Measurements from ENCODE around the gene ACSF3.

The ACSF3 gene

GRCh38 chr16:89131783-89132182 is 38.1 kb downstream of the ACSF3 start:
- no peak for DNase-seq (ENCODE audit: low read depth)

- no peak for DNase-seq (ENCODE audit: low read depth)
These were observed 38.7 kb downstream of the ACSF3 start for GRCh38 chr16:89132194-89133005.

GRCh38 chr16:89133457-89134127 is 39.9 kb downstream of the ACSF3 start:
- no peak for DNase-seq (ENCODE audit: low read depth)

DNA sequence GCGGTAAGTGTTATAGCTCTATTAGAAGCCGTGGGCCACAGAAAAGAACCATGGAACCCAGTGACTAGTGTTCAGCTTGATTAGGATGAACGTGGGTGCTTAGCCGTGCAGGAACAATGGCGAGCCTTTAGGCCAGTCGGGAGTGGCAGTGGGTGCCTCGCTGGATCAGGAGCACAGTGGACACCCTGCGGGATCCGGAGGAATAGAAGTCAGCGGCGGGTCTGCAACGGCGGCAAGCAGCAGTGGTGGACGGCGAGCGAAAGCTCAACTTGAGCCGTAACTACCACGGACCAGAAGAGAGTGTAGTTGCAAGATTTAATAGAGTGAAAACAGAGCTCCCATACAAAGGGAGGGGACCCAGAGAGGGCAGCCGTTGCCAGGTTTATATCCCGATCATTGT is 40.6 kb downstream of the ACSF3 start:
- DNase-seq (ENCODE audit: low read depth), result no peak

DNA sequence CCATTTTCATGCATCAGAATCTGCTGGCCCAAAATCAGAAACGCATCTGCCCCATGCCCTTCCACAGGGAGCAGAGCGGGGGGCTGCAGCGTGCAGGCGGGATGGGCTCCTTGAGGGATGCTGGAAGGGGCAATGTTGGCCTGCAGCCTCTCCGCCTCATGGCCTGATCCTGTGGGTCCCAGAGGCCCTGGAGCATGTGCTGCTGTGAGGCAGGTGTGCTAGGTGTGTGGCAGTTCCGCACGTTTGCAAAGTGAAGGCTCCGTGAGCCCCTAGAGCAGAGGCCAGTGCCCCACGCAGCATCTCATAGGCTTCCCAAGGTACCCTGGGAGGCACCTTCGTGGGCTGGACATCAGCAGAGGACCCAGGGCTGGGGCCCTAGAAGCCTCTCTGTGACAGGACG is 41.5 kb downstream of the ACSF3 start:
- DNase-seq (ENCODE audit: low read depth), result no peak

DNA sequence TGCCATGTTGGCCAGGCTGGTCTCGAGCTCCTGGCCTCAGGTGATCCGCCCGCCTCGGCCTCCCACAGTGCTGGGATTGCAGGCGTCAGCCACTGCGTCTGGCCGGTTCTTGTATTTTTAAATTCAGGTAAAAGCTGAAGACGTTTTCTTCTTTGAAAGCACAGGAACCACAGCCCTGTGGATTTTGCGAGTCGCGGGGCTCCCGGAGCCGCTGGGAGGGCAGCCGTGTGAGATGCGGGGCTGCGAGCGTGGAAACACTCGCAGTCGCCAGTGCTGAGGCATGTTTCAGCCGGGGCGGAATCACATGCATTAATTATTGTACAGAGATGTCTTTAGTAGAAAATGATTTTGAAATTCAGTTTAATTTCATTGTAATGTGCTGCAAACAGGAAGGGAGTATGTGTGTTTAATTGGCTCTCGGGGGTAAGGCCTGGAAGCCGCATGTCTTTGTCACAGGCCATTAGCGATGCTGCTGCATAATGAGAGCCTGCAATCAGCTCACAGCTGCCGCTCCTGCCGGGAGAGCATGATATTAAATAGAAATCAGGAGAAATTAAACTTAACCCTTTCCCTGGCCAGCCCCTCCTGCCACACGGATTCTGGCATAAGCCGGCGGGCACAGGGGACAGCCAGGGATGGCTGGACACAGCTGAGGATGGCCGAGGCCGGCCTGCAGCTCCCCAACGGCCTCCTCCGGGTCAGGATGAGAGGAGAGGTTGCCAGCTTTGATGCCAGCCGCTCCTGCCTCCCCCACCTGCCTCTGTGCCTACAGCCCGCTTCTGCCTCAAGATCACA is 42.5 kb downstream of the ACSF3 start:
- no peak for DNase-seq (ENCODE audit: low read depth)

DNA sequence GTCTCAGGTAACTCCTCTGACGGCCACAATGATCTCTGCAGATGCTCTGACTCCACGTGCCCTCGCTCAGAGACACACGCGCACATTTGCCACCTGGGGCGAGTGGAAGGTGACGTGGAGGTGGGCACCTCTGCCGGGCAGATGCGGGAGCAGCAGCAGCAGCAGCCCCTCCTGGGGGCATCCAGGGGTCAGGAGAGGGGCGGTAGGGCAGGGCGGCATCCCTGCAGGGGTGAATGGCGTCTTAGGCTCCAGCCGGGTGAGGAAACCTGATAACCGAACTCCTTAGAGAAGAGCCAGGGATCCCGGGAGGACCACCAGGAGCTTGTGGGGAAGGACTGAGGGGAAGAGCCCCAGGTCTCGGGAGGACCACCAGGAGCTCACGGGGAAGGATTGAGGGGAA is 43.3 kb downstream of the ACSF3 start:
- no peak for DNase-seq (ENCODE audit: low read depth)

DNA sequence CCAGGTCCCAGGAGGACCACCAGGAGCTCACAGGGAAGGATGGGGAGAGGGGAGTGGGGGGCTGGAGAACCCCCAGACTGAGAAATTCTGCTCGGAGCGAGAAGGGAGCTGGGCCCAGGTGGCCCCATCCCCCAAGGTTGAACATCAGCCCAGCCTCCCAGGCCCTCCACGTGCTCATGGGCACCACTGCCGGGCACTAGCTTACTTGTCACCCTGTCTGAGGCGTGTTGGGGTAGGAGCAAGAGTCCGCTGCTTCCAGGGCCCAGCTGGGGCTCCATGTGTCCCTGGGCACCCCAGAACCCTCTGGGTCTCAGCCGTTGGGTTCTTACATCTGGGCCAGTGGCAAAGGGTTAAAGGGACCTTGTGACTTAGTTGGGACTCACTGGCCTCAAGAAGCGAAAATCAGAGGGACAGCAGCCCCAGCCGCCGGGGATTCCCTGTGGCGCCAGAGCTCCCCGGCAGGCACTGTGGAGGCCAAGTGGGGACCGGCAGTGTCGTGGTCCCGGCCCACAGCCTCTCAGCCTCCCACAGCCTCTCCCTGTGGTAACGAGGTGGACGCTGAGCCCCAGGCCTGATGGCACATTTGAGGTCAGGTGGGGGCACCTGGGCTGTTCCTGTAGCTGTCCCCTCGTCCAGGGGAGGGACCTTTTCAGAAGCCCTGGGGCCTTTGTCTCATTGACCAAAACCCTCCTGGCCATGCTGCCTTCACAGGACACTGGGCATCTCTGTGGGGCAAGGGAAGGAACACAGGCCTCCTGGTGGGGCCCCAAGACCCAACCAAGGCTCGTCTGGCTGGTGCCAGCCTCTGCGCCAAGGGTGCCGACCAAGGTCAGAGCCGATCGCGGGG is 44.2 kb downstream of the ACSF3 start:
- DNase-seq (ENCODE audit: low read depth), result no peak

DNA sequence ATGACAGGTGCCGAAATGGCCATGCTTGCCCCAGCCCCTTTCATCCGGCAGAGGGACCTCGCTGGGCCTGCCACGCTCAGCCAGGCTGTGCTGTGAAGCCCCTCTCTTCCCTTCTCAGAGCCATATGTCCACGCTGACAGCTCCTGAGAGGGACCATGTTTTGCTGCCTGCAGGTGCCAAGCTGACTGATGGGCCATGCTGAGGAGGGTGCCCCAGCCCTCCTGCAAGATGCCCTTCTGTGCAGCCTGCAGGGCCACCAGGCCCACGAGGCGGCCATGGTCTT is 44.8 kb downstream of the ACSF3 start:
- no peak for DNase-seq (ENCODE audit: low read depth)

DNA sequence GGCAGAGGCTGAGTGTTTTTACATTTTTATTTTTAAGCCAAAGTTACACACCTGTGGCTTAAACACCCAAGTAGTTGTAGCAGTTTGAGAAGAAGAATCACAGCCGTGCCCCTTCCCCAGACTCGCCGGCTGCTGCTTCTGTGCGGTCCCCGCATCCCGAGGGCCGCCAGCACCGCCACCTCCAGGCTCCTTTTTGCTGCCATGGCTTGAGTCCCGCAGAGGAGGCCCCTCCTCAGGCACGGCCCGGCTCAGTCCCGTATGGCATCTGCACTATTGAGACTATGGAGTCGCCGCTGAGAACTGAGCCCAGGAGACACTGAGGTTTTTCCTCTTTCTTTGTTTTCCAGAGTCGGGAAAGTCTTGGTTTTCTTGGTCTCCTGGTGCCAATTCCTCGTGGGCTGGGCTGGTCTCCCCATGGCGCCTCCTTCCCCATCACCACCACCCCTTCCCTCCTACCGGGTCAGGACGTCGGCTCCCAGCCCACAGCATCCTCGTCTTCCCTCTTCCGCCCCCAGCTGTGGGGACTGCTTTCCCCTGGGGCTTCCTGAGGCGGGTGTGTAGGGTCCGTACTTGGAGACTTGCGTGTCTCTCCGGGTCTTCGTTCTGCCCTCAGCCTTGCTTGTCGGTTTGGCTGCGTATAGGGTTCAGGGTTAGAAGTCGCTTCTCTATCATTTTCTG is 45.3 kb downstream of the ACSF3 start:
- no peak for DNase-seq (ENCODE audit: low read depth)

- DNase-seq (ENCODE audit: low read depth), result no peak
These were observed 46.3 kb downstream of the ACSF3 start for GRCh38 chr16:89139907-89140361.

DNA sequence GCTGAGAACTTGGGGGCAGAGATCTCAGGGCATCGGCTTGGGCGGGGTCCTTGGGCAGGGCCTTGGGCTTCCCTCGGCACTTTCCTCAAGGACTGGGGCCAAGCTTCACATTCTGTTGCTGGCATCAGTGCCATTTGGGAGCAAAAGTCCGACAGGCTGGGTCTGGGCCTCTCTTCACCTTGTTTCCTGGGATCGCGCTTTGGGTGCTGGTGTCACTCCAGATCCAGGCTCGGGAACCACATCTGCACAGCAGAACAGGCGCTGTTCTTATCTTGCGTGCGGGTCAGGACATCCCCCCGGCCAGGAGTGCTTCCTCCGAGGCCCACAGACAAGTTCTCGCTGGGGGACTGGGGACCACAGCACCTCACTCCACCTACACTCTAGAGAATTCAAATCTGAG is 46.7 kb downstream of the ACSF3 start:
- no peak for DNase-seq (ENCODE audit: low read depth)

- DNase-seq (ENCODE audit: low read depth), result no peak
These were observed 47.6 kb downstream of the ACSF3 start for GRCh38 chr16:89140981-89141883.

DNA sequence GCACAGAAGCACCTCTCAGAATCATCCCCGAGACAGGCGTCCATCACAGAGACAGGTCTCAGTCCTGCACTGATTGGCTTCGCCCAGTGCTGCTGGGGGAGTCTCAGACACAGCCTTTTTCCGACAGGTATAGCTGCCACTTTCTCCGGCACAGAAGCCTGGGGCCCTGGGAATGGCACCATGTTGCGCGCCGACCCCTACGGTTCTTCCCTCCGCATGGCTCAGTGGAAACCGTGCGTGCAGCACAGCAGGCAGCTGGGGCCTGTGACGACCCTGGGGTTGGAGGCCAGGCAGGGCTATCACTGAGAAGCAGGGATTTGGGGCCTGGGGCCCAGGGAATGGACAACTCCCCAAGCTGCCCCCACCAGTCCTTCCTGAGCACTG is 48.2 kb downstream of the ACSF3 start:
- DNase-seq (ENCODE audit: low read depth), result no peak

- no peak for DNase-seq (ENCODE audit: low read depth)
These were observed 49.0 kb downstream of the ACSF3 start for GRCh38 chr16:89142474-89143195.

DNA sequence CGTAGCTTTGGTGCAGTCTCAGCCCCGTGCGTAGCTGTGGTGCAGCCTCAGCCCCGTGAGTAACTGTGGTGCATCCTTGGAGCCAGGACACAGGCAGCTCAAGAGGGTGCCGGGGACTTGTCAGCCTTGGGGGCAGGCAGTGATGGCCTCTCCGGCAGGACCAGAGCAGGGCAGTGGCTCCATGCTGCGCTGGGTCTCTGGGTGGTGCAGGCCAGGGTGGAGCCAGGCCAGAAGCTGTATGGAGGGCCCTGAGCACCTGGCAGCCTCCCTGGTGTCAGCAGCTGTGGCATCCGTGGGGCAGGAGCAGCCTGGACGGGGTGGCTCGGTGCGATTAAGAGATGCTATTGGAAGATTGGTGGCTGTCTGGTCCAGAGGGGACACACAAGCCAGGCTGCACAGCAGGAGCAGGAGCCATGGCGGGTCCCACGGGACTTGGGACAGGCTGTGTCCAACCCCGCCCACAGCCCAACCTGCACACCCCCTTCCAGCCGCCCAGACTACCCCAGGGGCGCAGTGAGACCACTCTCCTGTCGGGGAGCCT is 49.6 kb downstream of the ACSF3 start:
- DNase-seq (ENCODE audit: low read depth), result no peak

- DNase-seq (ENCODE audit: low read depth), result no peak
These were observed 50.4 kb downstream of the ACSF3 start for GRCh38 chr16:89143911-89144675.

DNA sequence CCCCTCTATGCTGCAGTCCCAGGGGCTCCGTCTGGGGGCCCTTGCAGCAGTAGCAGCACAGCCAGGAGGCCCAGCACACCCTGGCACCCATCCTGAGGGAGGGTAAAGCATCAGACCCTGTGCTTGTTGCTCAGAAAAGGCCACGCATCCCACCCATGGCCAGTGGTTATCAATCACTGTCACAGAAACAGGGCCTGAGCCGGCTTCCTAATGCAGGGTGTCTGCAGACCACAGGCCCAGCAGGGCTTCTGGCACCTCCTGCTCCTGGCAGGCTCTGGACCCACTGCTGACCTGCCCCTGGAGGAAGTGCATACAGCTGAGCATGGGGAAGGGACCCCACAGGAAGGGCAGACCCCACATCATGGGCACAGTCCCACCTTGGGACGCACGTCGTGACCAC is 51.0 kb downstream of the ACSF3 start:
- DNase-seq (ENCODE audit: low read depth), result no peak
